ENCODE results near the gene EML5.
"Not testable (repeated sequence)": the region's sequence is repeated elsewhere in the genome, so short reads cannot be mapped to it uniquely, and the experiment has no call there.

DNA sequence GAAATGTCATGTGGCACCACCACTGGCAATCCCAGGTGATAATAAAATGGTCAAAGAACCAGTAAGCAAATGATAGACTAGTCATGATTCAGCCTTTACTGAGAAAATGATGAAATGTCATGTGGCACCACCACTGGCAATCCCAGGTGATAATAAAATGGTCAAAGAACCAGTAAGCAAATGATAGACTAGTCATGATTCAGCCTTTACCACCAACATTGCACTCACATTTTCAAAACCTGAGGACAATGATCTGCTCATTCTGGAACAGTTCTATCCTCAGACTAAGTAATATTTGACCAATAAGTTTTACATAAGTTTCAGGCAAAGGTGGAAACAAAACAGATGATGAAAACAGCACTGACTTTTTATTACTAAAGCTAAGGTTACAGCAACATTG lies 3.2 kb downstream of the EML5 start:
- not testable (repeated sequence) for TF ChIP-seq CTCF (tag by site-specific recombination; IDR thresholded peaks at IDR 0.05); ZFHX2 (tag by site-specific recombination; conservative IDR thresholded peaks at IDR 0.05); ZNF707 (tag by site-specific recombination; IDR thresholded peaks at IDR 0.05); TRIM28 (IDR thresholded peaks at IDR 0.05; ENCODE audit: borderline replicate concordance, low read length); ZNF121 (tag by site-specific recombination; IDR thresholded peaks at IDR 0.05); TCF7L2 (IDR thresholded peaks at IDR 0.05; ENCODE audit: borderline replicate concordance, low read depth, low read length); SP2 (tag by site-specific recombination; IDR thresholded peaks at IDR 0.05); REST (tag by site-specific recombination; IDR thresholded peaks at IDR 0.05); ZNF404 (tag by site-specific recombination; IDR thresholded peaks at IDR 0.05); ZNF274 (IDR thresholded peaks at IDR 0.05; ENCODE audit: low read length); ZNF274 (tag by site-specific recombination; IDR thresholded peaks at IDR 0.05; ENCODE audit: borderline replicate concordance); SP7 (tag by site-specific recombination; IDR thresholded peaks at IDR 0.05); ZNF169 (tag by site-specific recombination; IDR thresholded peaks at IDR 0.05)
- TF ChIP-seq, protein P1, sequence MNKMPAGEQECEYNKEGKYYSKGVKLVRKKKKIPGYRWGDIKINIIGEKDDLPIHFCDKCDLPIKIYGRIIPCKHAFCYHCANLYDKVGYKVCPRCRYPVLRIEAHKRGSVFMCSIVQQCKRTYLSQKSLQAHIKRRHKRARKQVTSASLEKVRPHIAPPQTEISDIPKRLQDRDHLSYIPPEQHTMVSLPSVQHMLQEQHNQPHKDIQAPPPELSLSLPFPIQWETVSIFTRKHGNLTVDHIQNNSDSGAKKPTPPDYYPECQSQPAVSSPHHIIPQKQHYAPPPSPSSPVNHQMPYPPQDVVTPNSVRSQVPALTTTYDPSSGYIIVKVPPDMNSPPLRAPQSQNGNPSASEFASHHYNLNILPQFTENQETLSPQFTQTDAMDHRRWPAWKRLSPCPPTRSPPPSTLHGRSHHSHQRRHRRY (tag by site-specific recombination; IDR thresholded peaks at IDR 0.05): not testable (repeated sequence)

Measured in HEK293 (cell line).